Large intestine (tissue), 3 donors: ENCODE data around the gene CCDC43. TPM values are rescaled to one million over a fixed set of nuclear protein-coding genes. Genes with fewer than 3 reads are reported as not detected.
A peak's percentile ranks its signal among the peaks of the same experiment; 100 is the strongest.

Experiments
- DNase-seq, 2 donors: peaks; one replicate each; pipeline versions ENCODE4 v3.0.0 to v3.0.0-alpha.2; 2013
- H3K27ac ChIP-seq: one replicate; pipeline ENCODE4 v1.5.1; 2013; ENCODE audit warnings: low read length
- H3K27me3 ChIP-seq: 2 replicates; pipeline ENCODE4 v1.6.1; 2013; ENCODE audit warnings: low read length; ENCODE audit not compliant: control insufficient read depth, insufficient read depth
- H3K36me3 ChIP-seq: 2 replicates; pipeline ENCODE4 v1.6.1; 2013; ENCODE audit warnings: low read length; ENCODE audit not compliant: control insufficient read depth, insufficient read depth
- H3K4me1 ChIP-seq: one replicate; pipeline ENCODE4 v1.6.1; 2013; ENCODE audit warnings: low read length; ENCODE audit not compliant: control insufficient read depth, insufficient read depth
- H3K4me3 ChIP-seq: one replicate; pipeline ENCODE4 v1.5.1; 2013; ENCODE audit warnings: low read length
- H3K9me3 ChIP-seq: one replicate; pipeline ENCODE4 v1.6.1; 2013; ENCODE audit warnings: mild to moderate bottlenecking, low read depth, low read length, moderate library complexity; ENCODE audit not compliant: control insufficient read depth
- WGBS: methylation state at CpG from one replicate; pipeline ENCODE4 v1.1.5; 2013; ENCODE audit warnings: low lambda C conversion rate; ENCODE audit not compliant: insufficient coverage; 5-methylcytosine and 5-hydroxymethylcytosine counted together
- polyA plus RNA-seq: library from polyadenylated mRNA; unstranded; fragments of 120-200 nt; gene quantifications from one replicate; pipeline ENCODE4 v1.2.1, GENCODE V29; 2013

Gene CCDC43
- polyA plus RNA-seq, 1 donor = 25.5 TPM

GRCh38 chr17:44629314-44629713 lies 60.3 kb downstream of the CCDC43 start:
- no peaks in the 10 kb centered on the region for H3K36me3 ChIP-seq
- WGBS = no CpG with 5 or more reads among the region's 13 CpGs
- no peaks in the 10 kb centered on the region for H3K9me3 ChIP-seq
- H3K4me3 ChIP-seq = no peak overlapping the region
- H3K27me3 ChIP-seq = peaks cover 5% of the 10 kb centered on the region
- no peak for DNase-seq
- H3K4me1 ChIP-seq = peaks cover 5% of the 10 kb centered on the region
- no peak overlapping the region for H3K27ac ChIP-seq

GRCh38 chr17:44628243-44629188 lies 61.1 kb downstream of the CCDC43 start:
- H3K4me1 ChIP-seq = peaks cover 5% of the 10 kb centered on the region
- WGBS = no CpG with 5 or more reads among the region's 34 CpGs
- H3K27me3 ChIP-seq = peaks cover 5% of the 10 kb centered on the region
- H3K4me3 ChIP-seq = peak overlapping the region; percentile 37
- no peaks in the 10 kb centered on the region for H3K9me3 ChIP-seq
- peak in 1 of 2 donors; percentile 31 for DNase-seq
- no peak overlapping the region for H3K27ac ChIP-seq
- no peaks in the 10 kb centered on the region for H3K36me3 ChIP-seq

- no peak for DNase-seq
- Histone ChIP-seq H3K9me3 (no peaks in the 10 kb centered on the region), H3K4me3 (no peak overlapping the region), H3K36me3 (no peaks in the 10 kb centered on the region), H3K27me3 (peaks cover 5% of the 10 kb centered on the region), H3K4me1 (peaks cover 5% of the 10 kb centered on the region), H3K27ac (no peak overlapping the region)
- no CpG with 5 or more reads among the region's 9 CpGs for WGBS
Observed at GRCh38 chr17:44627513-44628242, 61.9 kb downstream of the CCDC43 start.

Other genes starting within 250 kb of the CCDC43 start
- gene GPATCH8, start 186.4 kb downstream of the CCDC43 start, polyA plus RNA-seq = 35.9 TPM
- gene FZD2, start 132.3 kb downstream of the CCDC43 start, polyA plus RNA-seq = 4.4 TPM
- gene MEIOC, start 33.3 kb downstream of the CCDC43 start, polyA plus RNA-seq = 0.55 TPM
- gene DBF4B, start 18.9 kb upstream of the CCDC43 start, polyA plus RNA-seq = 11.6 TPM
- 1.2 TPM for gene ADAM11, start 69.2 kb upstream of the CCDC43 start, polyA plus RNA-seq
- gene GJC1, start 140.5 kb upstream of the CCDC43 start, polyA plus RNA-seq = 8.2 TPM
- 1.8 TPM for gene HIGD1B, start 158.1 kb upstream of the CCDC43 start, polyA plus RNA-seq
- 67.8 TPM for gene EFTUD2, start 209.7 kb upstream of the CCDC43 start, polyA plus RNA-seq
- 0.34 TPM for gene GFAP, start 225.7 kb upstream of the CCDC43 start, polyA plus RNA-seq